Measurements from ENCODE around the gene AP2B1. TPM values are rescaled to one million over a fixed set of nuclear protein-coding genes. Genes with fewer than 3 reads are reported as not detected.
A peak's percentile ranks its signal among the peaks of the same experiment; 100 is the strongest.

AP2B1 gene
- polyA plus RNA-seq, 1 donor from 2014 or later = 36.3 TPM

DNA sequence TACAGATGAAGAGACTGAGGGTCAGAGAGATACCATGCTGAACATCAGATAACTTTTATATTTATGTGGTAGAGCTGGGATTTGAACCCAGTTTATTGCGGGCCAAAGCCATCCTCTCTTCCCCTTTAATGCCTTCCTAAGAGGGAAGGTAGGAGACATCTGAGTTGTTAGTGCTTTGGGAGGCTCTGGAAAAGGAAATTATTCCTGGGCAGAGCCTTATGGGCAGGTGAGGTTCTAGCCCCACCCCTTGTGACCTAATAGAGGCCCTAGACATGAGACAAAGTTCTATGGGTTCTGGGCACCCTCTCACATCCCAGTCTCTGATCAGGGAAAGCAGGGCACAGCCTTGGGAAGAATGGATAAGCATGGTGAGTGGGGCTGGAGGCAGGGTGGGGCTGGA, 173.5 kb downstream of the AP2B1 start, which contains the start of gene C17orf50:
Gene C17orf50, plus strand, starts transcription at position 301 of the 400 bp plus-strand sequence. Its CDS starts 55 bp downstream, at position 356.
- Mint-ChIP-seq H3K4me1 (peaks cover 5 to 8% (median 5%) of the 10 kb centered on the region in 3 donors), H3K4me3 (no peak within 1 kb of the TSS), H3K9me3 (no peaks in the 10 kb centered on the region), H3K27ac (no peak within 1 kb of the TSS), H3K36me3 (no peaks in the 10 kb centered on the region), H3K27me3 (no peaks in the 10 kb centered on the region)

DNA sequence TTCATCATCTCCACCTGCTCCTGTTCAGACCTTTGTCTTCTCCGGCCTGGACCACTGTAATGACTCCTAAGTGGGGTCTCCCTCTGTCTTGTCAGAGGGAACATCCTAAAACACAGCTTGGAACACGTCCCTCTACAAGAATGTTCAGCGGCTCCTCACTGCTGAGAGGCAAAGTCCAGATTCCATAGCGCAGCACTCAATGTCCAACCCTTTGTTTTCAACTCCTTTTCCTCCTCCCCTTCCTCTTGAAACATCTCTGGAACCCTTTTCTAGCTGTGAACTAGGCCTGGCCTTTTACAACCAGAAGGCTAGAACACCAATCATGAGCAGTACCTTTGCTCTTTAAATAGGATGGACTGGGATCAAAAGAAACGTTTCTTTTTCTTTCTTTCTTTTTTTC, 174.5 kb downstream of the AP2B1 start:
- H3K4me3 Mint-ChIP-seq = no peak overlapping the region

DNA sequence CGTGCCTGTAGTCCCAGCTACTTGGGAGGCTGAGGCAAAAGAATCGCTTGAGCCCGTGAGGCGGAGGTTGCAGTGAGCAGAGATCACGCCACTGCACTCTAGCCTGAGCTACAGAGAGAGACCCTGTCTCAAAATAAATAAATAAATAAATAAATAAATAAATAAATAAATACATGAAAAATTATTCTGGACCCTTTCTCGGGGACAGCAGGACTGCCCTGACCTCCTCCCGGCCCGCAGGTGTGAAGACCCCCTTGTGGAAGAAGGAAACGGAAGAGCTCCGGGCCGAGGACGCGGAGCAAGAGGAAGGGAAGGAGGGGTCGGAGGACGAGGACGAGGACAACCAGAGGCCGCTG, 176.6 kb downstream of the AP2B1 start:
- Mint-ChIP-seq H3K27ac (no peak overlapping the region), H3K27me3 (no peaks in the 10 kb centered on the region), H3K4me3 (peak overlapping the region; percentile 82 to 99 (median 96)), H3K9me3 (no peaks in the 10 kb centered on the region), H3K36me3 (no peaks in the 10 kb centered on the region), H3K4me1 (peaks cover 0 to 6% (median 6%) of the 10 kb centered on the region in 3 donors)

More for the DNA sequence above, 174.5 kb downstream of the AP2B1 start:
- Mint-ChIP-seq H3K27ac (no peak overlapping the region), H3K9me3 (no peaks in the 10 kb centered on the region), H3K36me3 (no peaks in the 10 kb centered on the region), H3K27me3 (no peaks in the 10 kb centered on the region), H3K4me1 (peaks cover 0 to 6% (median 0%) of the 10 kb centered on the region in 3 donors)

DNA sequence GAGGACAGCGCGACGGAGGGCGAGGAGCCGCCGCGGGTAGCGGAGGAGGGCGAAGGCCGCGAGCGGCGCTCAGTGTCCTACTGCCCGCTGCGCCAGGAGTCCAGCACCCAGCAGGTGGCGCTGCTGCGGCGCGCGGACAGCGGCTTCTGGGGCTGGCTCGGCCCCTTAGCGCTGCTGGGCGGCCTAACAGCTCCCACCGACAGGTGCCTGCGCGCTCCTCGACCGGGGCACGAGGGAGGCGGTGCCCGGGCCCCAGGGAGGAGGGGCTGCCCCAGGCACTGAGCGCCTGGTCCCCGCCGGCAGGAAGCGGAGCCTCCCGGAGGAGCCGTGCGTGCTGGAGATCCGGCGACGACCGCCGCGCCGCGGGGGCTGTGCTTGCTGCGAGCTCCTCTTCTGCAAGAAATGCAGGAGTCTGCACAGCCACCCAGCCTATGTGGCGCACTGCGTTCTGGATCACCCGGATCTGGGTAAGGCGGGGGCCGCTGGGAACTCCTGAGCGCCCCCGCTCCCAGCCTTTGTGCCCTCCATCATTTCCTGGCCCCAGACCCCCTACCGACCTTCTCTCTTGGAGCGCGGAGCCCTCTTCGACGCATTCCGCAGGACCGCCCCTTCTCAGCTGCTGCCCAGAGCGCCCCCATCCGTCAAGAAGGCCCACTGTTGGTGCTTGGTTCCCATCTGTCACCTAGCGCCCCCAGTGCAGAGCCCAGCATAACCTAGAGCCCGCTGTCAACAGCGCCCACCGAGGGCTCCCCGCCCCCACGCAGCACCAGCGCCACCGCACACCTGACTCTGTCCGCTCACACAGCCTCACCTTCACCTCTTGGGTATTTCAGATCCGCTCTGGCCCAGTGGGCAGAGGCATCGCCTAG, 177.2 kb downstream of the AP2B1 start:
- Mint-ChIP-seq H3K4me1 (peaks cover 0 to 6% (median 6%) of the 10 kb centered on the region in 3 donors), H3K4me3 (peak overlapping the region; percentile 82 to 99 (median 96)), H3K9me3 (no peaks in the 10 kb centered on the region), H3K36me3 (no peaks in the 10 kb centered on the region), H3K27me3 (peaks cover 1% of the 10 kb centered on the region), H3K27ac (peak overlapping the region in 2 of 3 donors; percentile 51 to 95)

DNA sequence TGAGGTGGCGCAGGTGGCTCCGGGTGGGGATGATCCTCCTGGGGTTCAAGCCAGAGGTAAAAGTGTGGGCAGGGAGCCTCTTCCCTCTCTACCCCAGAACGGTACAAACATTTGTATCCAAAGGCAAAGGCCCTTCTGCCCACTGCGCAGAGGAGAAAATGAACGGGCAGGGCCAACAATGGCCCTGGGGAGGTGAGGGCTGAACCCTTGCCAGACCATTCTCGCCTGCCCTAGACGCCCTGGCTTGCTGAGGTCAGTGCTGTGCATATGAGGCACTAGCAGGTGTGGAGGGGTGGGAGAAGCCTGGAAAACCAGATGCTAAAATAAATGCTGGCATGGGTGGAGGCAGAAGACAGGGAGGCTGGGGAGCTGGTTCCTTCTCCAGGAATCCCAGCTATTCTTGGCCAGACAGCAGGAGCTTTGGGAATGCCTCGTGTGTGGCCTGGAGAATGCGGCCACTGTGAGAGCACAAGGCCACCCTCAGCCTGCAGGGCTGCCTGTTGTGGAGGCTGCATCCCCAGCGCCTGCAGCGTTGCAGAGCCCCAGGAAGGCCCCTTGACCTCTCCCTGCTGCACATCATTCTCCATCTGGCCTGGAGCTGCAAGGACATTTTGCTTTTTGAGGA, 178.1 kb downstream of the AP2B1 start:
- peaks cover 0 to 6% (median 6%) of the 10 kb centered on the region in 3 donors for H3K4me1 Mint-ChIP-seq
- no peaks in the 10 kb centered on the region for H3K36me3 Mint-ChIP-seq
- peak overlapping the region in 1 of 3 donors; percentile 95 for H3K27ac Mint-ChIP-seq
- peaks cover 2% of the 10 kb centered on the region for H3K27me3 Mint-ChIP-seq
- no peaks in the 10 kb centered on the region for H3K9me3 Mint-ChIP-seq
- H3K4me3 Mint-ChIP-seq = peak overlapping the region; percentile 82 to 99 (median 90)

DNA sequence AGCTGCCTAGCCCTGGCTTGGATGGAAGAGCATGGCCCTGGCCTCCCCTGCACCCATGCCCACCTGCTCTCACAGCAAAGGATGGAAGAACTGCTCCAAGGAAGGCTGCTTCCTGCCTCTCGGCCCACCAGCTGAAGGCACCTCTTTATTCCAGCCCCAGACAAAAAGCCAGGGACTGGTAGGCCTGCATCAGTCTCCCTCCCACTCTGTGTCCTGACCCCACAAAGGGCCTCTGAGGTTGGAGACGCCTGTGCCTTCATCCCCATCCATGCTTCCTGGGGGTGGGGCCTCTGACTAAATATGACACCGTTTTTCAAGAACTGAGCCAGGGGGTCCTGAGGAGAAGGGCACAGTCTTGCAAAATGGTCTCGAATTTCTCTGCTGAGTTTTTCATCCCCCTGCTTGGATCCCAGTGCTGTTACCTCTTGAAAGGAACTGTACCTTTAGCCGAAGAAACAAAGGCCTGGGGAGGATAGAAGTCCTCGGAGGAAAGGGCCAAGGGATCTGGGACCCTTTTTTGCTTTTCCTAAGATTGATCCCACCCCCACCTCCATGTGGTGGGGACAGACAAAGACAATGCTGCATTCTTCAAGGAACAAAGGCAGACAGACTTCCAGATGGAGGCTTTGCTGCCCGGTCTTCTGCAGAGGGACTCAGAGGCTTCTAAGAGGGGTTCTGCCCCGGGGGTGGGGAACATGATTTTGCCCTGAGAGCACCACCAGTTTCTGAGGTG, 178.8 kb downstream of the AP2B1 start:
- Mint-ChIP-seq H3K27ac (no peak overlapping the region), H3K27me3 (peaks cover 2% of the 10 kb centered on the region), H3K4me3 (peak overlapping the region in 1 of 4 donors; percentile 84), H3K9me3 (no peaks in the 10 kb centered on the region), H3K4me1 (peaks cover 0 to 6% (median 6%) of the 10 kb centered on the region in 3 donors), H3K36me3 (no peaks in the 10 kb centered on the region)

DNA sequence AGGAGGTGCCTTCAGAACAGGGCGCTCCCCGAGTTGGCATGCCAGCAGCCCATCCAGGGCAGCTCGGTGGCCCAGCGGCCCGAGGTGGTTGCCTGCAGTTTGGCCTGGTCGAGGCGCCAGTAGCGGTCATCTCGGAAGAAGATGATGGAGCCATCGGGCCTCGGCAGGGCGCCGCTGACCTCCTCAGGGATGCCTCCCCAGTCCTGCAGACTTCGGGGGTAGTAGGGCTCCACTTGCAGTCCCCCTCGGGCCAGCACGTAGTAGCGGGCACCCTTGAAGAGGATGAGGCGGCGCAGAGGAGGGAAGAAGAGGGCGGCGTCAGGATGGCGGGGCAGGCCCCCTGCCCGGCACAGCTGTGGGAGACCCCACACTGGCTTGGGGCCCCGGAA, 179.4 kb downstream of the AP2B1 start:
- H3K4me3 Mint-ChIP-seq = peak overlapping the region in 1 of 4 donors; percentile 54
- peaks cover 2% of the 10 kb centered on the region for H3K27me3 Mint-ChIP-seq
- H3K36me3 Mint-ChIP-seq = no peaks in the 10 kb centered on the region
- no peaks in the 10 kb centered on the region for H3K9me3 Mint-ChIP-seq
- peaks cover 0 to 6% (median 6%) of the 10 kb centered on the region in 3 donors for H3K4me1 Mint-ChIP-seq
- H3K27ac Mint-ChIP-seq = peak overlapping the region in 1 of 3 donors; percentile 67

DNA sequence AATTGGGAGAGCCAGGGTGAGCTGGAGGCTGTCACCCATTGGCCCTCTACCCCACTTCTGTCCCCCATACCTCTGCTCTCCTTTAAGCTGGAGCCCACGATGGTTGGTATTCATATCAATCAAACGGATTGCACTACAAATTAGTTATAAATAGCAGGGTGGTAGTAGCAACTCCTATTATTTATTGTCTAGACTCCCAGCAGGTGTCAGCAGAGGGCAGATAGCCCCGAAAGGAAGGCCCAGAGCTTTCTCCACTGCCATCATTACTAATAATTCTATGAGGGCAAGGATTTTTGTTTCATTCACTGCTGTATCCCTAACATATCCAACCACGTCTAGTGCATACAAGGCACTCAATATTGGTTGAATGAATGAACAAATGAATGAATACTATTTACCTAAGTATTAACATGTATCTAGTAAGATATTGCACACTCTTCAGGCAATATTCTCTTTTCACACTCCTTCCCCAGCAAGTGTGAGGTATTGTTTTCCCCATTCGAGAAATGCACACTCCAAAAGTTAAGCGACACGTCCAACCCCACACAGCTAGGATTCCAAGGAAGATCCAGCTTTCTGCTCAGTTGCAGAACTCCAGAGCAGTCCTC, 179.9 kb downstream of the AP2B1 start:
- Mint-ChIP-seq H3K27me3 (peaks cover 2% of the 10 kb centered on the region), H3K4me1 (peaks cover 0 to 6% (median 6%) of the 10 kb centered on the region in 3 donors), H3K9me3 (no peaks in the 10 kb centered on the region), H3K36me3 (no peaks in the 10 kb centered on the region), H3K27ac (peak overlapping the region in 1 of 3 donors; percentile 67), H3K4me3 (peak overlapping the region in 1 of 4 donors; percentile 54)

DNA sequence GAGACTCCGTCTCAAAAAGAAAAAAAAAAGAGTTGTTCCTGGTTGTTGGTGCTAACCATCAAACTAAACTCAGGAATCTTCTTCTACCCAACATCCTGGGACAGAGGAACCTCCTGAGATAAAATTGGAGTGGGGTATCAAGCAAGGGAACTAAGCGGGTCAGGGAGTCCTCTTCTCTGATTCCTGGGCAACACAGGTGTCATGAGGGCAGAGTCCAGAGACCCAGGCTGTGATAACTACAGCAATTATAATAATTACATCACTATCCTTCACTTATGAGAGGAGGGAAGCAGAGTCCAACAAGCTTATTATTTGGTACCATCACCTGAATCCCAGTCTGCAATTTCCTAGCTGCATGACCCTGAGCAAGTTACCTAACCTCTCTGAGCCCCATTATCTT, 181.7 kb downstream of the AP2B1 start:
- Mint-ChIP-seq H3K4me3 (no peak overlapping the region), H3K4me1 (peaks cover 1 to 6% (median 6%) of the 10 kb centered on the region in 3 donors), H3K27me3 (peaks cover 4% of the 10 kb centered on the region), H3K27ac (peak overlapping the region in 1 of 3 donors; percentile 53), H3K9me3 (no peaks in the 10 kb centered on the region), H3K36me3 (no peaks in the 10 kb centered on the region)

DNA sequence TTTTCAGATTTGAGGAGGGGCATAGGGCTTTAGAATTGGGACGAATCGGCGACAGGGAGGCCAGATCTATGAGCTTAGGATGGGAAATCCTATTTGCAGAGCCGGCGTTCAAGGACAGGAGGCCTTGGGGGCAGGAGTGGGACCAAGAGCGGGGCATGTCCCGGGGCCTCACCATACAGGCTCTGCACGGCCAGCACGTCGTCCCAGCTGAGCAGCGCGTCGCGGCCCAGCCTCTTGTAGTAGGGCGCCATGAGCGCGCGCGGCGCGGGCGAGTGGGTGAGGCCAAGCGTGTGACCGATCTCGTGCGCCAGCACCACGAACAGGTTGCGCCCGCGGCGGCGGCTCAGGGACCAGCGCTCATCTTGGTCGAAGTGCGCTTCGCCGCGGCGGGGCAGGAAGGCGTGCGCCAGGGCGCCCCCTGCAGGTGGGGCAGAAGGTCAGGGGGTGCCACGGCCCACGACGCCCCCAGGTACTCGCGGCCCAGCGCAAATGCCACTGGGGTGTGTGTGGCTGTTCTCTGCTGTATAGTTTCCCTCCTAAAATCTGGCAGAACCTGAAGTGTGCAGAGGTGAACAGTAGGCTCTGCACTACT, 182.9 kb downstream of the AP2B1 start:
- Mint-ChIP-seq H3K27ac (no peak overlapping the region), H3K27me3 (peaks cover 6% of the 10 kb centered on the region), H3K4me3 (no peak overlapping the region), H3K4me1 (peaks cover under 1 to 6% (median 2%) of the 10 kb centered on the region in 3 donors), H3K36me3 (no peaks in the 10 kb centered on the region), H3K9me3 (no peaks in the 10 kb centered on the region)

DNA sequence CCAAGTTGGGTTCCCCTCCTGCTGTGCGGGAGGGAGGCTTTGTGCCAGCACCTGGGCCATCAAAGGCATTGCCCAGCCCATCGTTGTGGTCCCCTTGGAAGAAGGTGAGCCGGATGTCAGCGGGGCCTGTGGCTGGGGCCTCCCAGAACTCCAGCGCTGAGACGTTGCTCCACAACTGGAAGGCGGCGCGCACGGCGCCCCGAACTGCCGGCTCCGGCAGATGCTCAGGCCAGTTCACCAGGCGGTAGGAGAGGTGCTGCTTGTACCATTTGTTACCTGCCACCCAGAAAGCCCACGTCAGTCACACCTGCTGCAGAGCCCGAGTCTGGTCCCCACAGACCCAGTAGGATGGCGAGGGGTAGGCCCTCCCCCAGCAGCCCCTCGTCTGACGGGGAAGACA, 186.0 kb downstream of the AP2B1 start:
- peaks cover 10% of the 10 kb centered on the region for H3K27me3 Mint-ChIP-seq
- peaks cover 0 to 2% (median 0%) of the 10 kb centered on the region in 3 donors for H3K4me1 Mint-ChIP-seq
- H3K27ac Mint-ChIP-seq = no peak overlapping the region
- no peaks in the 10 kb centered on the region for H3K9me3 Mint-ChIP-seq
- no peaks in the 10 kb centered on the region for H3K36me3 Mint-ChIP-seq
- H3K4me3 Mint-ChIP-seq = no peak overlapping the region

DNA sequence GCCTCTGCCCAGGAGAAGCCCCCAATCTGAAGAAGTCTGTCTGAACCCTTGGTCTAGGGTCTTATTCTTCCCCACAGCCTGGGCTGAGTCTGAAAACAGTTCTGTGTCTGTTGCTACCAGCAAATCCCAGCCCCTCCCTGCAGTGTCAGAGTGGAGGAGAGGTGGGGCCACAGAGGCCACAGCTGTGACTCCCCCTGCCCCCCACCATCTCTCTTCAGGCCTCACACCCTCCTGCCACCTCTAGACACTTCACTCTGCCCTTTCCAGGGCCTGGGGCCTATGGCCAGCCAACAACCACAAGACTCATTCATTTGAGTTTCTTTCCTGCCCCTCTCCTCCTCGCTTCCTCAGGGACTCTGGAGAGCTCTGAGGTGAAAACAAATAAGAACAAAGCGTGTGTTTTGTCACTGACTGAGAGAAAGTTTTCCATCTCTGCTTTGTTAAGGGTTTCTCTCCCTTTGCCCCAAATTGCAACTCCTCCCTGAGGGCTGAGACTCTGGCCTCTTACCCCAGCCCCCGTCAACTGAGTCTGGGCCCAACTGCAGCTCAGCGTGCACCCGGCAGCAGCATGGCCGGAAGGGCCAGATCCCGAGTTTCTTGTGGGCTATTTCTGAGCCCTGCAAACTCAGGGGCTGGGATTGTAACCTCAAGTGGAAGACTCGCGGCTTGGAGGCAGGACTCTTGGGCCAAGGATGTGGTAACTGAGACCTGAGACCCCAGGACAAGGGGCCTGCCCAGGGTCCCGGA, 186.7 kb downstream of the AP2B1 start:
- H3K36me3 Mint-ChIP-seq = no peaks in the 10 kb centered on the region
- no peaks in the 10 kb centered on the region for H3K9me3 Mint-ChIP-seq
- H3K27ac Mint-ChIP-seq = peak overlapping the region in 1 of 3 donors; percentile 17
- peaks cover 0 to 2% (median 0%) of the 10 kb centered on the region in 3 donors for H3K4me1 Mint-ChIP-seq
- peaks cover 11% of the 10 kb centered on the region for H3K27me3 Mint-ChIP-seq
- H3K4me3 Mint-ChIP-seq = no peak overlapping the region

DNA sequence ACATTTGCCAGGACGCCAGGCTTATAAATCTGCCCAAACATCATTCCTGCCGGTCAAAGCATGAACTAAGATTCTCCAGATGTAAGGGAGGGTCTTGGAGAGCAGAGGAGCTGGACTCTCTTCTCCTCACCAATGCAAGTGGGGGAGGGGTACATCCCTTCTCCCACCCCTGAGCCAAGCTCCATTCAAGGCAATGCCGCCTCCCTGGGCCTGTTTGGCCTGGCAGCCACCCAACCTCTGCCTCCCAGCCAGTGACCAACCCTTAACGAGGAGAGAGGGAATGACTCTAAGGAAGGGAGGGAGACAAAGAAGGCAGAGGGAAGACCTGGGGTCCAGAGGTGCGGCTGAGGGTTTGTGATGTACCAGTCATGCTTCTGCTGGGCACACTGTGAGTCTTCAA, 187.4 kb downstream of the AP2B1 start:
- no peaks in the 10 kb centered on the region for H3K36me3 Mint-ChIP-seq
- H3K9me3 Mint-ChIP-seq = no peaks in the 10 kb centered on the region
- H3K4me1 Mint-ChIP-seq = peaks cover 0 to 2% (median 0%) of the 10 kb centered on the region in 3 donors
- H3K4me3 Mint-ChIP-seq = no peak overlapping the region
- H3K27ac Mint-ChIP-seq = no peak overlapping the region
- peaks cover 9% of the 10 kb centered on the region for H3K27me3 Mint-ChIP-seq

DNA sequence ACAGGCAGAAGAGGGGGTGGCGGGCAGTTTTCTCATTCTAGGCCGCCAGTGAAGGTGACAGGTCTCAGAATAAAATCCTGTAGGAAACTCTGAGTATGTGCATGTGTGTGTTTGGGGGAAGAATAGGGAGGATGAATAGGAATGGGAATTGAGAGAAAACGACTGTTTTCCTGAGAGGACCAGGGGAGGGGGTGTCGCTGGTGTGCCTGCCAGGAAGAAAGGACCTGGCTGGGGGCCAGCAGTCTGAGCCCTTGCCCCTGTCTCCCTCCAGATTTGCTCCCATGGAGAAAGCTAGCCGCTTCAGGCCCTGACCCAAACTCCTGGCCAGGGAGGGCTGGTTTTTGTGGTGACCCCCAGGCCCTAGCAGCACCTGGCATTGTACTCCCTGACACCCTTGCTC, 187.9 kb downstream of the AP2B1 start:
- Mint-ChIP-seq H3K4me3 (no peak overlapping the region), H3K9me3 (no peaks in the 10 kb centered on the region), H3K27ac (no peak overlapping the region)

More for the DNA sequence above, 187.9 kb downstream of the AP2B1 start:
- peaks cover 0 to 2% (median 0%) of the 10 kb centered on the region in 3 donors for H3K4me1 Mint-ChIP-seq
- H3K36me3 Mint-ChIP-seq = no peaks in the 10 kb centered on the region
- H3K27me3 Mint-ChIP-seq = peaks cover 9% of the 10 kb centered on the region

All from IgD-negative memory B cell (primary cell).